Large intestine (tissue), 3 donors: Measurements from ENCODE around the gene HEXIM2. TPM values are rescaled to one million over a fixed set of nuclear protein-coding genes. Genes with fewer than 3 reads are reported as not detected.

Experiments used
- DNase-seq, 2 donors: peaks; one replicate each; pipeline versions ENCODE4 v3.0.0 to v3.0.0-alpha.2; 2013
- H3K27ac ChIP-seq: one replicate; pipeline ENCODE4 v1.5.1; 2013; ENCODE audit warnings: low read length
- H3K27me3 ChIP-seq: 2 replicates; pipeline ENCODE4 v1.6.1; 2013; ENCODE audit warnings: low read length; ENCODE audit not compliant: control insufficient read depth, insufficient read depth
- H3K36me3 ChIP-seq: 2 replicates; pipeline ENCODE4 v1.6.1; 2013; ENCODE audit warnings: low read length; ENCODE audit not compliant: control insufficient read depth, insufficient read depth
- H3K4me1 ChIP-seq: one replicate; pipeline ENCODE4 v1.6.1; 2013; ENCODE audit warnings: low read length; ENCODE audit not compliant: control insufficient read depth, insufficient read depth
- H3K4me3 ChIP-seq: one replicate; pipeline ENCODE4 v1.5.1; 2013; ENCODE audit warnings: low read length
- H3K9me3 ChIP-seq: one replicate; pipeline ENCODE4 v1.6.1; 2013; ENCODE audit warnings: mild to moderate bottlenecking, low read depth, low read length, moderate library complexity; ENCODE audit not compliant: control insufficient read depth
- WGBS: methylation state at CpG from one replicate; pipeline ENCODE4 v1.1.5; 2013; ENCODE audit warnings: low lambda C conversion rate; ENCODE audit not compliant: insufficient coverage; 5-methylcytosine and 5-hydroxymethylcytosine counted together
- polyA plus RNA-seq: library from polyadenylated mRNA; unstranded; fragments of 120-200 nt; gene quantifications from one replicate; pipeline ENCODE4 v1.2.1, GENCODE V29; 2013

The HEXIM2 gene
- polyA plus RNA-seq, 1 donor = 11.1 TPM

DNA sequence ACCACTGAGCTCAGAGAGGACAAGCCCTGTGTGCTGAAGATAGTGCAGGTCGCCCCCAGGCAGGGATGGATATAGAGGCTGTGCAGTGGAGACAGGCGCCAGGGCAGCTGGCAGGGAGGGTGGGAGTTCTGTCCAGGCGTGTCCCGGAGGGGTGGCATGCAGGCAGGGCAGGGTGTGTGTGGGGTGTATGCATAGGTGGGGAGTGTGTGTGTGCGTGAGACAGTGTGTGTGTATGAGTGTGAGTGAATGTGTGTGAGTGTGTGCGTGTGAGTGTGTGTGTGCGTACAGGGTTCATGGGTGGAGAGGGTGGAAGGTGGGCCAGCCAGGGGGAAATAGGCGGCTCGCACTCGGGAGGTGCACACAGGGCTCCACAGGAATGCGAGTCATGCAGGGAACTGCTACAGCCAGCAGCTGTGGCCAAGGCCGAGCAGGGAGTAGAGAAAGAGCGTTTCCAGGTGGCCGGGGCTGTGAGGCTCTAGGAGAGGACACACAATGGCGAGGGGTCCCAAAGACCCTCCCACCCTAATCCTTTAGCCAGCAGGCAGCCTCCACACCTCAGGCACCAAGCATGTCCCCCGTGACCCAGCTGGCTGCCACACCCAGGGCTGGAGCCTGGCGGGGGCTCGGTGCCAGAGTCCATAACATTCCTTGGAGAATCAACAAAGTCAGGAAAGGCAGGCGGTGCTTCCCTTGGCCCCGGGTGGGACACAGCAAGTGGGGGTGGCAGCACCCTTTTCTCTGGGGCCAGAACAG lies 34.0 kb upstream of the HEXIM2 start:
- H3K4me1 ChIP-seq = peaks cover 78% of the 10 kb centered on the region
- peak; percentile 93 to 96 for DNase-seq
- H3K9me3 ChIP-seq = peaks cover 2% of the 10 kb centered on the region
- no CpG with 5 or more reads among the region's 20 CpGs for WGBS
- H3K27ac ChIP-seq = peak overlapping the region; percentile 92
- H3K4me3 ChIP-seq = no peak overlapping the region
- no peaks in the 10 kb centered on the region for H3K27me3 ChIP-seq
- no peaks in the 10 kb centered on the region for H3K36me3 ChIP-seq

GRCh38 chr17:45128331-45128730 lies 33.3 kb upstream of the HEXIM2 start:
- Histone ChIP-seq H3K27ac (peak overlapping the region; percentile 92), H3K4me3 (no peak overlapping the region), H3K36me3 (no peaks in the 10 kb centered on the region), H3K4me1 (peaks cover 72% of the 10 kb centered on the region), H3K27me3 (no peaks in the 10 kb centered on the region), H3K9me3 (peaks cover 8% of the 10 kb centered on the region)
- WGBS = no CpG with 5 or more reads among the region's 5 CpGs
- DNase-seq = no peak

GRCh38 chr17:45128989-45129388 lies 32.7 kb upstream of the HEXIM2 start:
- no peak for DNase-seq
- H3K4me3 ChIP-seq = no peak overlapping the region
- H3K27ac ChIP-seq = peak overlapping the region; percentile 92
- H3K27me3 ChIP-seq = no peaks in the 10 kb centered on the region
- H3K4me1 ChIP-seq = peaks cover 66% of the 10 kb centered on the region
- H3K9me3 ChIP-seq = peaks cover 8% of the 10 kb centered on the region
- WGBS = no CpG with 5 or more reads among the region's 2 CpGs
- no peaks in the 10 kb centered on the region for H3K36me3 ChIP-seq

DNA sequence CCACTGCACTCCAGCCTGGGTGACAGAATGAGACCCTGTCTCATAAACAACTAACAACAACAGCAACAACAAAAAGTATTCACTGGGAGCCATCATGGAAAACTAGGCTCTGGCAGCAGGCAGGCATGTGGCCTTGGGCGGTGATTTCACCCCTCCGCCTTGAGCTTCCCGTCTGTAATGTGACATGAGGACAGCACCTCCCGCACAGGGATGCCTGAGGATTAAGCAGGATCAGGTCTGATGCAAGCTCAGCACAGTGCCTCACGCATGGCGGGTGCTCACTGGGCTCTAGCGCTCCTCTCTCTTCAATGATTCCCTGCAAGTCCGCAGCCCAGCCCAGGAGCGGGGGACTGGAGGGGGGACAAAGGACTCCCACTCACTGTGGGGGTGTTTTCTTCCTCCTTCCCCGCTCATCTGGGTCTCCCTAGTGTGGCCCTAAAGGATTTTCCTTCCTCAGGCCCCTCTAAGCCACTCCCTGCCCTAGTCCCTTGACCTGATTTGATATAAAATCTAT lies 32.2 kb upstream of the HEXIM2 start:
- peak overlapping the region; percentile 92 for H3K27ac ChIP-seq
- peaks cover 8% of the 10 kb centered on the region for H3K9me3 ChIP-seq
- WGBS = no CpG with 5 or more reads among the region's 10 CpGs
- H3K4me1 ChIP-seq = peaks cover 61% of the 10 kb centered on the region
- H3K36me3 ChIP-seq = no peaks in the 10 kb centered on the region
- H3K27me3 ChIP-seq = no peaks in the 10 kb centered on the region
- peak; percentile 65 to 78 for DNase-seq
- H3K4me3 ChIP-seq = no peak overlapping the region

- H3K9me3 ChIP-seq = peaks cover 8% of the 10 kb centered on the region
- H3K36me3 ChIP-seq = no peaks in the 10 kb centered on the region
- H3K4me1 ChIP-seq = peaks cover 55% of the 10 kb centered on the region
- H3K27me3 ChIP-seq = no peaks in the 10 kb centered on the region
- H3K4me3 ChIP-seq = no peak overlapping the region
- DNase-seq = no peak
- WGBS = no CpG with 5 or more reads among the region's 13 CpGs
- H3K27ac ChIP-seq = peak overlapping the region; percentile 92
Measured at GRCh38 chr17:45129940-45130680, 31.6 kb upstream of the HEXIM2 start.

- Histone ChIP-seq H3K4me3 (peak overlapping the region; percentile 89), H3K4me1 (peaks cover 55% of the 10 kb centered on the region), H3K9me3 (peaks cover 8% of the 10 kb centered on the region), H3K27me3 (no peaks in the 10 kb centered on the region), H3K27ac (peak overlapping the region; percentile 92), H3K36me3 (no peaks in the 10 kb centered on the region)
- DNase-seq = no peak
- no CpG with 5 or more reads among the region's 17 CpGs for WGBS
Measured at GRCh38 chr17:45130681-45131615, 30.7 kb upstream of the HEXIM2 start.

DNA sequence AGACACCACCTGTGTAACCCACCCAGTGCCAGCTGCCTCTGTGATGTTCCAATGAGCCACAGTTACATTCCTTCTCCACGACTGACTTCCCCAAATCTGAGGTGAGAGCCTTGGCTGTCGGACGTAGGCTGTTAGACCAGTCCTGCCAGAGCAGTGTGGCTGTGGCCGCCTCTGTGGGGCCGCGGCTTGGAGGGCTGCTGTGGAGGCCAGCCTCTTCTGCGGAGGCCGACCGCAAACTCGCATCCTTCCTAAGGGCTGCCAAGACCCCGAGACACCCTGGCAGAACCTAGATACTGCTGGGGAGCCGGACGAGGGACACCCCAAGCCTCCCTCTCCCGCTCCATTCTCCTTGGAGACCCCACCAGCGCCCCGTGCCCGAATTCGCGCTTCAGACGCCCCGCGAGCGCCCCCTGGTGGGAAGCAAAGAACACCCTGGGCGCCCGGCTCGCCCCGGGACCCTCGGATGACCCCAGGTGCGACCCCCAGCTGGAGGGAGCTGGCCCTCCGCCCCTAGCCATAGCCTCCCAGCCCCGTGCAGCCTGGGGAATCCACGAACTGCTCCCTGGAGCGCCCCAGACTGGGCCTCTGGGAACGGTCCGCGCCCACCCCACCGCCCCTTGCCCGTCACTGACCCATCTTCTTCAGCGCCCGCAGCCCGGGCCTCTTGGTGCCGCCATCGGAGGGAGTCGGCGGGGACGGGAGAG lies 29.9 kb upstream of the HEXIM2 start:
- H3K27ac ChIP-seq = peak overlapping the region; percentile 68
- peaks cover 8% of the 10 kb centered on the region for H3K9me3 ChIP-seq
- no peak for DNase-seq
- no peaks in the 10 kb centered on the region for H3K27me3 ChIP-seq
- peak overlapping the region; percentile 89 for H3K4me3 ChIP-seq
- no CpG with 5 or more reads among the region's 46 CpGs for WGBS
- H3K36me3 ChIP-seq = no peaks in the 10 kb centered on the region
- peaks cover 59% of the 10 kb centered on the region for H3K4me1 ChIP-seq

- peaks cover 8% of the 10 kb centered on the region for H3K9me3 ChIP-seq
- H3K36me3 ChIP-seq = no peaks in the 10 kb centered on the region
- no peaks in the 10 kb centered on the region for H3K27me3 ChIP-seq
- peak within 1 kb of the TSS; percentile 93 for H3K4me3 ChIP-seq
- H3K4me1 ChIP-seq = peaks cover 56% of the 10 kb centered on the region
- peak within 1 kb of the TSS; percentile 98 for H3K27ac ChIP-seq
- DNase-seq = no peak
- no CpG with 5 or more reads among the region's 36 CpGs for WGBS
Measured at GRCh38 chr17:45132320-45132571, 29.4 kb upstream of the HEXIM2 start, which contains the start of gene PLCD3. TSS of gene PLCD3 (minus strand) at chr17:45132515. CDS start at chr17:45132410, 105 bp downstream.

GRCh38 chr17:45132572-45133463 lies 28.9 kb upstream of the HEXIM2 start:
- Histone ChIP-seq H3K36me3 (peaks cover under 1% of the 10 kb centered on the region), H3K4me1 (peaks cover 50% of the 10 kb centered on the region), H3K27ac (peak overlapping the region; percentile 98), H3K4me3 (peak overlapping the region; percentile 93), H3K9me3 (peaks cover 8% of the 10 kb centered on the region), H3K27me3 (no peaks in the 10 kb centered on the region)
- no CpG with 5 or more reads among the region's 71 CpGs for WGBS
- peak; percentile 72 to 80 for DNase-seq
